Measurements from ENCODE around the gene ATF6.
"Not testable (repeated sequence)": the region's sequence is repeated elsewhere in the genome, so short reads cannot be mapped to it uniquely, and the experiment has no call there.

Gene ATF6

DNA sequence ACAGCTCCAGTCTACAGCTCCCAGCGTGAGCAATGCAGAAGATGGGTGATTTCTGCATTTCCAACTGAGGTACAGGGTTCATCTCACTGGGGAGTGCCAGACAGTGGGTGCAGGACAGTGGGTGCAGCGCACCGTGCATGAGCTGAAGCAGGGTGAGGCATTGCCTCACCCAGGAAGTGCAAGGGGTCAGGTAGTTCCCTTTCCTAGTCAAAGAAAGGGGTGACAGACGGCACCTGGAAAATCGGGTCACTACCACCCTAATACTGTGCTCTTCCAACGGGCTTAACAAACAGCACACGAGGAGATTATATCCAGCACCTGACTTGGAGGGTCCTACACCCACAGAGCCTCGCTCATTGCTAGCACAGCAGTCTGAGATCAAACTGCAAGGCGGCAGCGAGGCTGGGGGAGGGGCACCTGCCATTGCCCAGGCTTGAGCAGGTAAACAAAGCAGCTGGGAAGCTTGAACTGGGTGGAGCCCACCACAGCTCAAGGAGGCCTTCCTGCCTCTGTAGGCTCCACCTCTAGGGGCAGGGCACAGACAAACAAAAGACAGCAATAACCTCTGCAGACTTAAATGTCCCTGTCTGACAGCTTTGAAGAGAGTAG is 66.3 kb downstream of the ATF6 start:
- not testable (repeated sequence) for DNase-seq (ENCODE audit: low spot score)

DNA sequence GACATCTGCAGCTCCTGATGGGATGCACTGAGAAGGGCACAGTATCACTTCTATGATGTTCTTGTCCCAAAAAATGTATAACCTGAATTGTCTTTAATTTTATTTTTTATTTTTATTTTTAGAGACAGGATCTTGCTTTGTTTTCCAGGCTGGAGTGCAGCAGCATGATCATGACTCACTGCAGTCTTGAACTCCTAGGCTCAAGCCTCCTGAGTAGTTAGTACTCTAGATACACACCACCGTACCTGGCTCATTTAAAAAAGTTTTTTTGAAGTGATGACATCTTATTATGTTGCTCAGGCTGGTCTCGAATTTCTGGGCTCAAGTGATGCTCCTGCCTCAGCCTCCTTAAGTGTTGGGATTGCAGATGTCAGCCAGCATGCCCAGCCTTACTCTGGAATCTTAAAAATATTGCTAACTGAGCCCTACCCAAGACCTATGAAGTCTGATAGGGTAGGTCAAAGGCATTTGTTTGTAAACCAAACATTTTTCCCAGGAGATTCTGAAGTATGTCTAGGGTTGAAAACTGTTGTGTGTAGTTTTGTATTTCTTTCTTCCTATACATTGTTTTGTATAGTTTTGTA is 68.9 kb downstream of the ATF6 start:
- no peak for DNase-seq (ENCODE audit: low spot score)

DNA sequence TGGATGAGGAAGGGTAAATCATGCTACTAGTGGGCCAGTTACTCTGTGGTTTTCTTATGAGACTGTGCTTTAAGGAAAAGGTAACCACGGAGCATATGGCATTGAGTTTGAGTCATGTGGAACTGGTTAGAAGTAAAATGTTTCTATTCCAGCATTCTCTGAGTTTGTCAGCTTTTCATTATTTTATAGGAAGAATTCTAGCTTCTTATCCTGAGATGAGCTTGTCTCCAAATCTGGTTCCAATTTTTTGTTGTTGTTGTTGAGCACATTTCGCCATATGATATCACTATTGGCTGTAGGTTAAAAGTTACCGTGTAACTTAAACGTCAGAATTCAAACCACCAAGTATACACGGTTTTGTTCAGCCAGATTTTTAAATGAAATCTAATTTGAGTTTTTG is 69.9 kb downstream of the ATF6 start:
- DNase-seq (ENCODE audit: low spot score), result no peak

DNA sequence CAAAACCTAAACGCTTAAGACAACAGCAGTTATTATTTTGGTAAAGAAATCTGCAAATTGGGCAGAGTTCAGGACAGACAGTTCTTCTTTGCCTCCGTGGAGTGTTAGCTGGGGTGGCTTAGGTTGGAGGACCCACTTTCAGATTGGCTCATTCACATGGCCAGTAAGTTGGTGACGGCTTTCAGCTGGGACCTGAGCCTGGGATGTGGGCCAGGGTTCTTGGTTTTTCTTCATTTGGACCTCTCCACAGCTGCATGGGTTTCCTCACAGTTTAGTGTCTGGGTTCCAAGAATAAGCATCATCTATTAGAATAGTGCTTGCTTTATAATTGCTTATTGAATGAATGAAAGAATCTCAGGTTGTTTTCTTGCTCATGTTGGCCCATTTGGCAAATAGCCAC is 72.2 kb downstream of the ATF6 start:
- DNase-seq (ENCODE audit: low spot score), result no peak

DNA sequence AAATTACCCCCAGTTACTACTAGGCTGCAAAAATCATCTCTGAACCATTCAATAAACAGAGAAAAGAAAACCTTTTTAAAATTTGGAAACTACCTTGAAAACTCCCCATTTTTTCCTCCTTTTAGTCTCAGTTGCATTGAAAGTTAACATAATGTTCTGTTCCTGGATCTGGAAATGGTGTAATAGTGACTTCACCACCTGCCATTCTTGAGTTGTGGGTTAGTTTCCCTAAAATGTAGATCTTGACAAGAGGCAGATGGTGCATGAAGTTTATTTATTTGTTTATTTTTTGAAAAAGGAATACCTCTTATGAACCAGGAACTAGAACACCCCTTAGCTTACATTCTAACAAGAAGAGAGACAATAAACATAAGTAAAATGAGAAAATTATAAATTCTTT is 72.8 kb downstream of the ATF6 start:
- no peak for DNase-seq (ENCODE audit: low spot score)

DNA sequence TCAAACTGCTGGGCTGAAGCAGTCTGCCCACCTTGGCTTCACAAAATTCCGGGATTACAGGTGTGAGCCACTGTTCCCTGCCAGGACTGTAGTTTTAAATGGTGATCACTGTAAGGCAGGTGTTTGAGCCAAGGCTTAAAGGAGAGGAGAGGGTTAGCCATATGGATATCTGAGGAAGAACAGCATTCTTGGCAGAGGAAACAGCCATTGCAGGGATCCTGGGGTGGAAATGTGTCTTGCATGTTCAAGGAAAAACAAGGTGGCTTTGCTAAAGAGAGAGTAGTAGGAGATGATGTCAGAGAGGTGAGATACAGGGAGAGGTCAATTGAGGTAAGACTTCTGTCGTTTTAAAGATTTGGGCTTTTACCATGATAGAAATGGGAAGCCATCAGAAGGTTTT is 73.5 kb downstream of the ATF6 start:
- no peak for DNase-seq (ENCODE audit: low spot score)

DNA sequence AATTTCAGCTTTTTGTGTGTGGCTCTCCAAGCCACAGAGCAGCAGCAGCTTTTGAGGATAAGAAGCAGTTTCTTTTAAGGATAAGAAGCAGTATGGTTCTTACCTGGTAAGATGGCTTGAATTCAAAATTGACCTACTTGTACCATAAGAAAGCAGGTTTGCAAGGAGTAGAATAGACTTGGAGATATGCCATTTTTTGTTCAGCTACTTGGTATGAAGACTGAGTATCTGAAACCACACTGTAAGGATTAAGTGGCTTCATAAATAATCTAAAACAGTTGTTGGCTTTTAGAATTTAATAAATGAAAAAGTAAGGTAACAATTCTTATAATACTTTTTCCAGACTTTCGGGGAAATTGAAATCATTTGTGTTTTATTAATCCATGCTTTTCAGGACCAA is 74.2 kb downstream of the ATF6 start:
- DNase-seq (ENCODE audit: low spot score), result no peak

DNA sequence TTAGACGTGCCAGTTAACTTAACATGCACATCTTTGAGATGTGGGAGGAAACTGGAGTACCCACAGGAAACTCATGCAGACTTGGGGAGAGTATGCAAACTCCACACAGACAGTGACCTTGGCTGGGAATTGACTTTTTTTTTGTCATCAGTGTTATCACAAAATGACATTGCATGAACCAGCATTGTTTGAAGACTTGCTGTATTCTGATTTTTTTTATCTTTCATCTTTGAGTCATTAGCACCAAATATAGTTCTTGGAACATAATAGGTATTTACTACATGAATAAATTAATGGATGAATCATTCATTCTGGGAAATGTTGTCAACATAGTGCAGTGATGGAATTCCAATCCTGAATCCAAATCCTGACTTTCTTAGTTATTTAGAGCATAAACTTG is 77.0 kb downstream of the ATF6 start:
- DNase-seq (ENCODE audit: low spot score), result no peak

DNA sequence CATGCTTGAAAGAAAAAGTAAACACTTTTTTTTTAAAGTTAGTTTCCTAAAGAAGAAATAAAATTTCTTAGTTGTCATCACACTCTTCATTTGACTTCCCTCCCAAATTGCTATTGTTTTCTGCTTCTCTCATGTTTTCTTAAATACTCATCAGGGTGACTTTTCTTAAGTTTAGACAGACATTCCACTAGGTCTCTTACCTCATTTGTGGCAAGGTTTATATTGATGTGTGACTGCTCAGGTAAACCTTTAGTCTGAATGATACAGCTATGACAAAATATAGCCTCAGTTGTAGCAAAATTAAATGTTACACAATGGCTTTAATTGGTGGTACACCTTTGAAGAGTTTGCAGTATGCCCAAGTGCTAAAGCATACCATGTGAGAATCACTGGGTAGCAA is 78.6 kb downstream of the ATF6 start:
- DNase-seq (ENCODE audit: low spot score), result no peak

DNA sequence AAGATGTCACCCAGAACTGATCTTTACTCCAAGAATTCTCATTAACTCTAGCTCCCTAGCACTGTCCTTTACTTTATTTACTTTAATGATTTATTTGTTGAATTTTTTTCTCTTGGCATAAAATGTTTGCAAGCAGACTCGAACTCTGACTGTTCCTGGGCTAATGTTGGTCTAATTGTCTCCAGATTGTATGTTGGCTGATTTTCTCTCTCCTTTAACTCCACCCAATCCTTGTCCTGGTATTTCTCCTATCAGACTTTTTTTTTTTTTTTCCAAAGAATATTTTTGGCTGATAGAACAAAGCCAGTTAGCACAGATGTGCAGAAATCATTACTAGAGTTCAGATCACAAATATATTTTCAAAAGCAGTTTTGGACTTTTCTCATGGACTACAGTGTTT is 82.6 kb downstream of the ATF6 start:
- DNase-seq (ENCODE audit: low spot score), result no peak

DNA sequence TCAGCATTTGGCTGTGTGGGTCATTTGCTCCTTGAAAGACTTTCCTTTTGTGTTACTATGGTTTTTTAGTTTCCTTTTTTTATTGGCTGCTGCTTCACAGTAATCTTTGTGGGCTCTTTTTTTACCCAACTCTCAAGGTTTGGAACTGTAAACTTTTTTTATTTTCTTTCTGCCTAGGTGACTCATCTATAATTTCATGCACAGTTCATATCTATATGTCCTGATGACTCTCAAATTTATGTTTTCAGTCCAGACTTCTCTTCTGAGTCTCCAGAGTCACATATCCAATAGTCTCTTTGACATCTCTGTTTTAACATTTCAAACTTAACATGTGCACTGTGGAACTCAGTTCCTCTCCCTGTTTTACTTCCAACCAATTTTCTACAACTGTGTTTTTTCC is 83.4 kb downstream of the ATF6 start:
- no peak for DNase-seq (ENCODE audit: low spot score)

DNA sequence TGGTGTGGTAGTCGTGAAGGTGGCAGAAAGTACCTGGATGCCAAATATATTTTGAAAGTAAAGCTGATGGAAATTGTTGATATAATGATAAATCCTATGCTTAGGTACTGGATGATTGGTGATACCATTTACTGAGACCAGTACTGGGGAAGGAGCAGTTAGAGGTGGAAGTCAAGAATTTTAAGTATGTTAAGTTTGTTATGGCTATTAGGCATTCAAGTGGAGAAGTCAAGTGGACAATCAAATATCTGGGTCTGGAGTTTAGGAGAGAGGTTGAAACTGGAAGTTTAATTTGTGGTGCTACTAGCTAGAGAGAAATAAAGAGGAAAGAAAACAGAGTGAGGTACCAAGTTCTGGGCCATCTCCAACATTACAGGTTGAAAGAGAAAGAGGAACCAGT is 89.1 kb downstream of the ATF6 start:
- DNase-seq (ENCODE audit: low spot score), result no peak

DNA sequence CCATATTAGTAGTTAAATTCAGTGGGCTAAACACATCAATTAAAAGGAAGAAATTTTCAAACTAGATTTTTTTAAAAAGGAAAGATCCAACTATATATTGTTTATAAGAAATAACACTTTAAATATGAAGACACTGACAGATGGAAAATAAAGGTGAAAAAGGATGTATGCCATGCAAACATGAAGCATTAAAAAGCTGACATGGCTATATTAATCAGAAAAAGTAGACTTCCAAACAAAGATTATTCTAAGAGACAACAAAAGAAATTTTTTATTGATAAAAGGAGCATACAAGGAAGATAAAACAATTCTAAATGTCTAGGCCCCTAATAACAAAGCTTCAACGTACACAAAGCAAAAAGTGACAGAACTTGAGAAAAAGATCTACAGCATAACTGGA is 92.2 kb downstream of the ATF6 start:
- DNase-seq (ENCODE audit: low spot score), result no peak

DNA sequence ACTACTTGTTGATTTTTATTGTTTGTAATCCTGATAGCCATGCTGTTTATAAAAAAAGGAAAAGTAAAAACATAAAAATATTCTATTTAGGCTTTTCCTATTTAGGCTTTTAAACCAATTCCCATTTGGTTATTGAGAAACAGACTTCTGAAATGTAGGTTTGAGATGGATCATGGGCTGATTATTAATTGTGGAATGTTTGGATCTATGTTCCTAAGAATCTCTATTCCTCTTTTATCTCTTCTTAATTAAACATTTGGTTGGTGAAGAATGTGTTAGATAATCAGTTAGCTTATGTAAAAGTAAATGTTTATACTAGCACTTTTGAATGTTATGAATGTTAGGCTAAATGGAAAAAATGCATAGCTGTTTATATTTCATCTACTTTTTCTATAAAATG is 97.4 kb downstream of the ATF6 start:
- no peak for DNase-seq (ENCODE audit: low spot score)

DNA sequence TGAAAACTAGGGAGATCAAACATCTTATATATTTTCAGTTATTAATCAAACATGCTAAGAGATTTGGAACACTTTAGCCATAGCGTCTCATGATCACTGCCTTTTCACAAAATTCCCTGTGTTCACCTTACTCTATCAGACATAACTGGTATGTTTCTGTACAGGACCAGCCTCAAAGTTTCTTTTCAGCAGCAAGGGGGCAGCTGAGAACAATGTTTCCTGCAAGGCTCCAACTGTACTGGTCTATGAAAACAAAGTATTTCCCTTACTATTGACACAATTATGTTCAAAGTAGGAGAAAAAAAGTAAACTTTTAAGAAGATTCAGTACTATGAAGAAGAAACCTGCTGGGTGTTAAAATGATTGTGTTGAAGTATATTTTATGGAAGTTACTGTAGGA is 98.5 kb downstream of the ATF6 start:
- DNase-seq (ENCODE audit: low spot score), result no peak

DNA sequence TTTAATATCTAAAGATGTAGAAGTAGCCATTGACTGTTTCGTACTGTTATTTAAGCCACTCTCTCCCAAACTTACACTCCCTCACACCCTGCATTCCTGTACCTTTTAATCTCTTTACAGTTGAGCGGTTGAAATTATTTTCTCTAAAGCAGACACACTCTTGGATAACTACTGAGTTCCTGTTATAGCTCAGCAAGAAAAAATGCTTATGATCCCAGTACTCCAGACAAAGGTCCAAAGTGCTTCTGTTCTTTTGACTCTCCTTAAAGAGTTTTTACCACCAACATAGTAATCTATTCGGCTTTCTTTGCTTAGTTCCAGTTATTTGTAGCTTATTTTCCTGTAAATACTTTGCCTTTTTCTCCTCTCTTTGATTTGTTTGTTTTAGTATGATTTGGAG is 100.1 kb downstream of the ATF6 start:
- DNase-seq (ENCODE audit: low spot score), result no peak

DNA sequence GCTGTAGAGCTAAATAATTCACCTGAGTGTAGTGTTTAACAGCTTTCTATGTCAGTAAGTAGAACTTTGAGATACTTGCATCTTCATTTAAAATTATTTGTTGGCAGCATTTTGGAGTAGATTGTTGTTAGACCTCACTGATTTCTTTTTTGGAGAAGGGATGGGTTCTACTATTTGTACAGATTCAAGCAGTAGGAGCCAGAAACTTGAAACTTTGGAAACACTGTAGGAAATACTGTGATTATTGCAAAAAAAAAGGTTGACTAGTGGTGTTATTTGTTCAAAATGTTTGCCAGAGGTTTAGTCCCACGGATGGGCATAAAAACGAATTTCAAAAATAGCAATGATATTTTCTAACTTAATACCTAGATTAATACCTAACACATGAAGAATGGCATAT is 102.7 kb downstream of the ATF6 start:
- DNase-seq (ENCODE audit: low spot score), result no peak

DNA sequence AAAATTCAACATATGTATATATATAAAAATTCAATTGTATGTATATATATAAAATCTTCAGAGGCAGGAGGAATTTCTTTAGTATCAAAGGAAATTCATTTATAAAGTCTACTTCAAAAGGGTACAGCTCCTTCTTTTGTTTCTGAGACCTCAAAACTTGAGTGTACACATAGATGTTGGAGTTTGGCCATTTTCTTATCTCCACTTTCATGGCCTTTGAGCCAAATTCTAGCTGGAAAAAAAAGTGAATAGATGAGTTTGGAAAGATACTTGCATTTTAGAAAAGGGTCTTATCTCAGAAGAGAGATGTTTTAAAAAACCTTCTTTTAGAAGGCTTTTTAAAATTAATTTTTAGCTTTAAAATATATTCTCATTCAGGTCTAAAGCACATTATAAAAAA is 103.2 kb downstream of the ATF6 start:
- DNase-seq (ENCODE audit: low spot score), result no peak

DNA sequence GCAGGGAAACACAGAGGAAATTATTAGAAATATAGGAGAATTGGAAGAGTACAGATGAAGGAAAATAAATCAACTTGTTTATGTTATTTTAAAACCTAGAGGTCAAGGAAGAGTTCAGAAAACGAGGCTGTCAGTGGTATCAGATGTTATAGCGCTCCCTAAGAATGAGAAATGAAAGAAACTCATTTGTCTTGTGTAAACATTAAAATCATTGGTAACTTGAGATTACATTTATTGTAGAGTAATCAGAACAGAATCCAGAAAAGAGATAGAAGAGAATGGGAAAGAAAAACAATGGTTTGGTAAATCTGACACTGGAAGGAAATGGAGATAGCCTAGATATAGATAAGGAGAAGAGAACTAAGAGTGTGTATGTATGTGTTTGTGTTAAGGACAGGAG is 106.4 kb downstream of the ATF6 start:
- no peak for DNase-seq (ENCODE audit: low spot score)

DNA sequence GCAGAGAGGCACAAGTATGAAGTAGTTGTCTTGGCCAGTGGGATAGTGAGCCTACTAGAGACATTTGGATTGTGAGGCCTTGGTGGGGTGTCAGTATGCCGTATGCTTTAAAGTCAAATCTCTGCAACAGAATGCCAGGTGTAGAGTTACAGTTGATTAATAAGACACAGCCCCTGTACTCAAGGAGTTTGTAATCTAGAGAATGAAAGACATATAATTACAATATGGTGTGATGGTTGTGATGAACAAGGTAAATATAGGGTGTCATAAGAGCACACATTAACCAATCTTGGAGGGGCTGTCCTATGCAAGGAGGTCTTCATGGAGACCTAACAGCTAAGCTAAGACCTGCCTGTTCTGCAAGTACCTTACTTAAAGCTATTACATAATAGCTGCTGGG is 113.1 kb downstream of the ATF6 start:
- DNase-seq (ENCODE audit: low spot score), result no peak

DNA sequence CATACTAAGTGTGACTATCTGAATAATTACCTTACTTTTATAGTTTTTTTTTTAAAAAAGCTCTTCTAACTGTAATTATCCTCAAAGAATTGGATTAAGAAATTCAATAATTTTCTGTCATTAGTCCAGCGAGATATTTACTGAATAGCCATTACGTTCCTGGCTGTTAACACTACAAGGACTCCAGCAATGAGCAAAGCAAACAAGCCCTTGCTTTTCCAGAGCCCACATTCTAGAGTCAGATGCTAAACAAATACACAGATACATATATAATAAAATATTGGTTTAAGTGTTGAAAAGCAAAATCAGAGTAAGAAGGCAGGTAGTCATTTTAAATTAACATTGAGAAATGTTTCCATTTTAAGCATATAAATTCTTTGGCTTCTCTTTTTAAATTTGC is 118.4 kb downstream of the ATF6 start:
- no peak for DNase-seq (ENCODE audit: low spot score)

DNA sequence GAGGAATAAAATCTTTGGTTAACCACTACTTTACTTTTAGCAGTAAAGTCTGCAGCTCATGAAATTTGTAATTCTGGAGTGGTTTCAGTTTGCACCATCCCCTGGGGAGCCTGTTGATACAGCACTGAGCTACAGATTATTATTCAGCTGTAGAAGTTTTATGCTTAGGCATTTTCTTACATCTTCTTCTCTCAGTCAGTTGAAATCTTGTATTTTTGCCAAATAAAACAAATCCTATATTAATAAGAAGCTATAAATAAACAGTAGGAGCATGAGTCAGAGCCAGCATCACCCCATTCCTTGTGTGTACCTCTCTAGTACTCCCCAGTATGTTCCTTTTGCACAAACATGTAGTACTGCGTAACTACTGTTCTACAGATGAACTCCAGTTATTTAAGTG is 118.9 kb downstream of the ATF6 start:
- peak; percentile 8 for DNase-seq (ENCODE audit: low spot score)

DNA sequence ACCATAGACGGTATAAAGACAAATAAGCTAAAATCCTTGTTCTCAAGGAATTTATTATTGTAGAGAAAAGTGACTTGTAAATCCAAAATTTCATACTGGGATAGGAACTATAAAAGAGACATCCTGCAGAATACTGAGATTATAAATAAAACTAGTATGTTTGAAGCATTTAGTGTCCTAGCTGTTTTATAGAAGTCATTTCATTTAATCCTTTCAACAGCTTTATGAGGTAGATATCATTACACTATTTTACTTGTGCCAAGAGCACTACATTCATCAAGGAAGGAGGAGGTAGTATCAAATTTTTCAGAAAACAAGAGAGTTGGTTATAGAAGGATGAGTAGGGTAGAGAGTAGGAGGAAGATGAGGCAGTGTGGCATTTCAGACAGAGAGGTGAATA is 119.6 kb downstream of the ATF6 start:
- DNase-seq (ENCODE audit: low spot score), result no peak

DNA sequence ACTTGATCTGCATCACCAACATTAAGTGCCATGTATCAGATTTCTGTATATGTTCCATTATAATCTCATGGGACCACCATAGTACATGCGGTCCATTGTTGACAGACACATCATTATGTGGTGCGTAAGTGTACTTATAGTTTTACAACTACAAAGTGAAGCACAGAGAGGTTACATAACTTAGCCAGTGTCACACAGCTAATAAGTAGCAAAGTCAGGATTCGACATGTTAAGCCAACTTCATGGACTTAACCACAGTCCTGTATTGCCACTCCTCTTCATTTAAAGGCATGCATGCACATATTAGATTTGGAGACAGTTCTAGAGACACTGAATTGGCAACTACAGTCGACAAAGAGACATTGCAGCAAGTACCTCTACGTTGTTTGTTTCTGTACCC is 120.5 kb downstream of the ATF6 start:
- no peak for DNase-seq (ENCODE audit: low spot score)

All from RKO (cell line).